Stimulated activated CD8-positive, alpha-beta memory T cell treated with anti-CD3 and anti-CD28 coated beads, Interleukin-2, amount 100 ng/mL, for 1 hour (primary cell): Measurements from ENCODE around the gene IFI30.
A peak's percentile ranks its signal among the peaks of the same experiment; 100 is the strongest.

Experiments
- DNase-seq, 2 donors: peaks; one replicate each; pipeline ENCODE4 v3.0.0-alpha.2; 2020; ENCODE audit warnings: low read depth in 2 of 2

IFI30 gene

DNA sequence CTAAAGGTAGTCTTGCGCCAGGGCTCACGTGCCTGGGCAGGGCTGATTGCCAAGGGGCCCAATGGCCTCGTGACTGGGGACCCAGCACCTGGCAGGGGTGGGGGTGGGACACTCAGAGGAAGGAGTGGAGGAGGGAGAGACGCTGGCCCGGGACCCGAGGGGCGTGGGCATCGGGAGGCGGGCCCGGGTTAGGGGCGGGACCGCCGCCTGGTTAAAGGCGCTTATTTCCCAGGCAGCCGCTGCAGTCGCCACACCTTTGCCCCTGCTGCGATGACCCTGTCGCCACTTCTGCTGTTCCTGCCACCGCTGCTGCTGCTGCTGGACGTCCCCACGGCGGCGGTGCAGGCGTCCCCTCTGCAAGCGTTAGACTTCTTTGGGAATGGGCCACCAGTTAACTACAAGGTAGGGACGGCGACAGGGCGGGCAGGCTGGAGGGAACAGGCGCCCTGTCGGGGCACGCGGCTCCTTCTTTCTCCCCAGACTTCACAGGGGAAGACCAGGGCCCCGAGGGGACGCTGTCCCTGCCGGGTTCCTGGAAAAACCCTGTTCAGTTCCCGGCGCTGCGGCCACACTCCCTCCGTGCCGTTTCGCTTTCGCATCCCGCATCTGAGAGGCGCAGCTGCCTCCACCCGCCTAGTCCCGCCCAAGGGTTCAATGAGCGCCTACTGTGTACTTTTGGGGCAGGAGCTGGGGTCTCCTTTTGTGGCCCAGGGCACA, at the start of gene IFI30:
TSS of gene IFI30 (plus strand) at position 242 of the 717 bp plus-strand sequence. CDS start at position 271, 29 bp downstream.
- DNase-seq, result no peak

DNA sequence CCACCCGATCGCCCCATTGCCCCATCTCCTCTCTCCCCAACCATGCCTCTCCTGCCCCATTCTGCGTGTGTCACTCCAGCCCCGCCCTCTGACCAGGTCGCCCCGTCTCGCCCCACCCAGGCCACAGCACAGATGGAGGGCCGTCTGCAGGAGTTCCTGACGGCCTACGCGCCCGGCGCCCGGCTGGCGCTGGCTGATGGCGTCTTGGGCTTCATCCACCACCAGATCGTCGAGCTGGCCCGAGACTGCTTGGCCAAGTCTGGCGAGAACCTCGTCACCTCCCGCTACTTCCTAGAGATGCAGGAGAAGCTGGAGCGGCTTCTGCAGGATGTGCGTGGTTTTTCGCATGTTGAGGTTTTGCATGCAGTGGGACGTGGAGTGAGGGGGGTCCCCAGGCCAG, 49.8 kb upstream of the IFI30 start:
- DNase-seq, result no peak

GRCh38 chr19:18126097-18126496, 47.5 kb upstream of the IFI30 start:
- no peak for DNase-seq

GRCh38 chr19:18128044-18128443, 45.6 kb upstream of the IFI30 start:
- no peak for DNase-seq

- no peak for DNase-seq
Observed at GRCh38 chr19:18128805-18129204, 44.8 kb upstream of the IFI30 start.

GRCh38 chr19:18130523-18131242, 42.9 kb upstream of the IFI30 start:
- DNase-seq, result no peak

- DNase-seq, result no peak
Observed at GRCh38 chr19:18131841-18132596, 41.6 kb upstream of the IFI30 start.

DNA sequence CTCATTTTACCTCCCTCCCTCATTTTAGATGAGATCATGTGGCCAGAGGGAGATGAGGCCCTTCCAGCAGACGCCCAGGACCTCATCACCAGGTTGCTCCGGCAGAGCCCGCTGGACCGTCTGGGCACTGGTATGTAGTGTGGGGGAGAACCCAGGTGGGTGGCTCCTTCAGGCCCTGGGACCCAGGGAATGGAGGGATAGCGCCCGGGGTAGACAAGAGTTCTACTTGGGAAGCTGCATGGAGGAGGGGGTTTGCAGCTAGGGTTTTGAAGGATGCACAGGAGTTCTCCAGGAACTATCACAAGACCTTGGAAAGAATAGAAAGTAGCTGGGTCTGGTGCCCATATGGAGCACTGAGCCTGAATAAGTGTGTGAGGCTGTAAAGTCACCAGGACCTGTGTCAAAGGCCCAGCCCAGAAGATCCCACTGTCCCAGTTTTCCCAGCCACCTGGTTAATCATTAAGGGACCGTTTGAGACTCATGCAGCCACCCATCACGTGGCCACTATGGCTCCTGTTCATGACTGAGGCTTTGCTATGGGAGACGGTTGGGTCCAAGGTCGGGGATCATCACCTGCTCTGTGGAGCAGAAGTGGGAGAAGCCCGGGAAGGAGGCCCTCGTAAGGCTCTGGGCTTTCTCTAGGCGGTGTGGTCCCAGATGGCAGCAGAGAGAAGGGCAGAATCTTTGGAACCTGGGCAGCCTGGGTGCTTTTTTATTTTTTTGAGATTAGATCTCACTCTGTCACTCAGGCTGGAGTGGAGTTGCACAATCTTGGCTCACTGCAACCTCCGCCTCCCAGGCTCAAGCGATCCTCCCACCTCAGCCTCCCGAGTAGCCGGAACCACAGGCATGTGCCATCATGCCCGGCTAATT, 37.7 kb upstream of the IFI30 start:
- no peak for DNase-seq

DNA sequence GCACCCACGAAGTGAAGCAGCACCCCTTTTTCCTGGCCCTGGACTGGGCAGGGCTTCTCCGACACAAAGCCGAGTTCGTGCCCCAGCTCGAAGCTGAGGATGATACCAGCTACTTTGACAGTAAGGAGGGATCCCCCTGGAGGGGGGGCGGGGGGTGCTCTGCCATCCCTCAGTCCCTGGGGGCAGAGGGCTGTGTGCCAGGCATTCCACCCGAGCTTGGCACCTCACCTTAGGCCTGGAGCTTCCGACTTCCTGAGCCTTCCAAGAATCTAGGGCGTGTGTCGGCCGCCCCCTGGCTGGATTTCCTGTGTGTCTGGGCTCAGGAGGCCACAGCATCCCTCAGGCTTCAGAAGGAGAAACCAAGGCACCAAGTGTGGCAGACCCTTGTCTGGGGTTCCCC, 36.4 kb upstream of the IFI30 start:
- DNase-seq, result no peak

DNA sequence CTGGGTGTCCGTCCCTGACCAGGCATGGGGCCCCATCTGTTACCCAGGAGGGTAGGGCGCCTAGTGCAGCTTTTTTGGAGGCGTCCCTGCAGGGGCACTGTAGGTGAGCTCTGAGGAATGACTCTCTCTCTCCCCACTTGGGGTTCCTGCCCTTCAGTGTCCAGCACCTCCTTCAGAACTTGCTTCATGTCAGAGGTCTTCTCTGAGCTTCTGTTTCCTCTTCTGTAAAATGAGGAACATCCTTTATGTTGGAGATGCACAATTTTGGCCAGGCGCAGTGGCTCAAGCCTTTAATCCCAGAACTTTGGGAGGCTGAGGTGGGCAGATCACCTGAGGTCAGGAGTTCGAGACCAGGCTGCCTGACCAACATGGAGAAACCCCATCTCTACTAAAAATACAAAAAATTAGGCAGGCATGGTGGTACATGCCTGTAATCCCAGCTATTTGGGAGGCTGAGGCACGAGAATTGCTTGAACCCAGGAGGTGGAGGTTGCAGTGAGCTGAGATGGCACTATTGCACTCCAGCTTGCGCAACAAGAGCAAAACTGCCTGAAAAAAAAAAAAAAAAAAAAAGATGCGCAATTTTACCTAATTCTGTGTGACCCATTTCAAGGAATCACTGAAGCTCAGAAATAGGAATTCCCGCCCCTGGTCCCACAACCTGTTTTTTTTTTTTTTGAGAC, 35.8 kb upstream of the IFI30 start:
- DNase-seq, result no peak

DNA sequence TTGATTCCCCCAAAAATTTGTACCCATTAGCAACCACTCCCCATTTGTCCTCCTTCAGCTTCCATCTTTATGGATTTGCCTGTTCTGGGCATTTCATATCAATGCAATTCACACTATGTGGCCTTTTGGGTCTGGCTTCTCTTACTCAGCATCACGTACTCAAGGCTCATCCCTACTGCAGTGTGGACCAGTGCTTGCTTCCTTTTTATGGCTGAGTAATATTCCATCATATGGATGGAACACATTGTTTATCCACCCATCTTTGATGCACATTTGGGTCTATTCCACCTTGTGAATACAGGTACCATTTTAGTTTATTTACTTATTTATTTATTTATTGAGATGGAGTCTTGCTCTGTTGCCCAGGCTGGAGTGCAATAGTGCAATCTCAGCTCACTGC, 33.1 kb upstream of the IFI30 start:
- DNase-seq, result no peak

- no peak for DNase-seq
Observed at GRCh38 chr19:18141031-18141430, 32.6 kb upstream of the IFI30 start.

DNA sequence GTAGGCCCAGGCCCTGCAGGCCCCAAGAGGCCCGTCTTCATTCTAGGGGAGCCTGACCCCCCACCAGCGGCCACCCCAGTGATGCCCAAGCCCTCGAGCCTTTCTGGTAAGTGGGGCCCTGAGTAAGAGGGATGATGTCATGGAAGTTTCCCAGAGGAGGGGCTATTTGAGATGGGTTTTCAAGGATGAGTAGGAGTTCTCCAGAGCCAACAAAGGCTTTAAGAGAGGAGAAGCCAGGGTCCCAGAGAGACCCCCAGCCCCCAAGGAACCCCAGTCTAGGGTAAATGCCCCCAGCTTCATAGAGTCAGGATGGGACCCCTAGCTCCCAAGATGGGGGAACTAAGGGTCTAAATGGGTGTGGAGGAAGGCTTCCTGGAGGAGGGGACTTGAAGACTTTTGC, 29.7 kb upstream of the IFI30 start:
- no peak for DNase-seq

- DNase-seq, result no peak
Observed at GRCh38 chr19:18144361-18144760, 29.3 kb upstream of the IFI30 start.

GRCh38 chr19:18144906-18145305, 28.7 kb upstream of the IFI30 start:
- no peak for DNase-seq

DNA sequence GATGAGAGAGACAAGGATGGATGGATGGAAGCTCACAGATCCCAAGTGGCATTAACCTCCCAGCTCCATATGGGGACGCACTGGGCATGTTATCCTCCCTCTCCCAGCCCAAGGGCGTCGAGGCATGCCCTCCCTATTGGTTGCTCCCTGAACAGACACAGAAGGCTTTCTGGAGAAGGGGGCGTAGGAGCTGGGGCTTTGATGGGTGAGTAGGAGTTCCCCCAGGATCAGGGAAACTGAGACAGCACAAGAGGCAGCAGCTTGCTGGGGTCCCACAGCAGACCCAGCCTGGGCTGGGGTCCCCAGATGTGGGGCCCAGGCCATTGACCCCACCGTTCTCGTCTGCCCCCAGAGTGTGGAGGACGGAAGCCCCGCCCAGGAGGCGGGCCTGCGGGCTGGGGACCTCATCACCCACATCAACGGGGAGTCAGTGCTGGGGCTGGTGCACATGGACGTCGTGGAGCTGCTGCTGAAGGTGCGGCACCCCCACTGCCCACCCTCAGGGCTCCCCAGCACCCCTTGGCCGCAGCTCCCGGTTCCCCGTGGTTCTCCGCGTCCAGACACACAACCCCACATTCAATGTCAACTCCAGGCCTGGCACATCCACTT, 28.1 kb upstream of the IFI30 start:
- DNase-seq, result no peak

DNA sequence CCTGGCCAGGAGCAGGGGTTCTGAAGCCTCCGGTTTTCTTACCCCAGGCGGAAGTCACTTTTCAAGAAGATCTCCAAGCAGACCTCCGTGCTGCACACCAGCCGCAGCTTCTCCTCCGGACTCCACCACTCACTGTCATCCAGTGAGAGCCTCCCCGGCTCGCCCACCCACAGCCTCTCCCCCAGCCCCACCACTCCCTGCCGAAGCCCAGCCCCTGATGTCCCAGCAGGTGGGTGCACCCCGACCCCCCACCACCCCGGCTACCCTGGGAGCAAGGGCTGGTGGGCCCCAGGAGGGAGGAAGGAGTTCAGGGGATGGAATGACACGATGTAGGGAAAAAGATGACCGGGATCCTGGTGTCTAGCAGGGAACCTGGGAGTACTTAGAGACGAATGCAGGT, 26.2 kb upstream of the IFI30 start:
- DNase-seq, result no peak

DNA sequence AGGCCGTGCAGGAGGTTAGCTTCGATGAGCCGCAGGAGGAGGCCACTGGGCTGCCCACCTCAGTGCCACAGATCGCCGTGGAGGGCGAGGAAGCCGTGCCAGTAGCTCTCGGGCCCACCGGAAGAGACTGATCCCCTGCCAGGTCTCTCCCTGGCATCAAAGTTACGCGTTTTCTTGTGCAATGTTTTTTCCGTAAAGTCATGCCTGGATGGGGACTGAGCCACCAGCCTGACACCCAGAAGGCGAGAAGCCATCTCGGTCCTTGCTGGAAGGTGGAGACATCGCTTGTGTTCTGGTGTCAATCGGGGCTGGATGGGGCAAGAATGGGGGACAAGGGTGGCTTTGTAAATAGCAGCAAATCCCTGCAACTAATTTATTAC, 24.0 kb upstream of the IFI30 start:
- no peak for DNase-seq

DNA sequence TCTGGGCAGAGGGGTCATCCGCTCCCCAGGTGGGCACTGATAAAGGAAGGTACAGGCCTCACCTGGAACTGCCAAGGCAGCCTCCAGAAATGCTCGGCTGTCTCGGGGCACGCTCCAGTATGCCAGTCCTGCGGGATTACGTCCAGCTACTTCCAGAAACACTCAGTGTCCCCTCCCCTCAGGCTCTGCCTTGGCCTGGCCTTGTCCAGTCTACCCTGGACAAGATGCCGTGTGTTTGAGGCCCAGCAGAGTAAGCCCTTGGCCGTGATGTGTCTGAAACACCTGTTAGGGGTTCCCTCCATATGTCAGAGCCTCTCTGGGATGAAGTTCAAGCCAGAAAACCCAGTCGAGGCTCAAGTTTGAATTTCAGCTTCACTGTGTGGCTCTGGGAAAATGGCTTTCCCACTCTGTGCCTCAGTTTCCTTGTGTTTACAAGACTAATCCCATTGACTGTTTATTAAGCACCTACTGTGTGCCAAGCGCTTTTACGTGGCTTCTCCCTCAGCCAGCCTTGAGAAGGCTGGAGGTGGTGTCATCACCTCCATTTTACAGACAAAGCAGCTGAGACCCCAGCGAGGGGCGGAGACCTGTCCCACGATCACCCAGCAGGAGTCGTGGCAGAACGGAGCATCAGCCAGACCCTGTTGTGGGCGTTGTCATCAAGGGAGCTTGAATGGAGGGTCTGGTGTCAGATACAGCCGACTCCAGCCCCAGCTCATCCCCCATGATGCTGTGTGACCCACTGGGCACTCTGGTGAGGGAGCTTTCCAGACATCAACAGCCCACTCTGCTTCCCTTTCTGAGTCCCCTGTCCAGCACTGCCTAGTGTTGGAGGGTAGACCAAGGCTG, 22.6 kb upstream of the IFI30 start:
- DNase-seq, result no peak

DNA sequence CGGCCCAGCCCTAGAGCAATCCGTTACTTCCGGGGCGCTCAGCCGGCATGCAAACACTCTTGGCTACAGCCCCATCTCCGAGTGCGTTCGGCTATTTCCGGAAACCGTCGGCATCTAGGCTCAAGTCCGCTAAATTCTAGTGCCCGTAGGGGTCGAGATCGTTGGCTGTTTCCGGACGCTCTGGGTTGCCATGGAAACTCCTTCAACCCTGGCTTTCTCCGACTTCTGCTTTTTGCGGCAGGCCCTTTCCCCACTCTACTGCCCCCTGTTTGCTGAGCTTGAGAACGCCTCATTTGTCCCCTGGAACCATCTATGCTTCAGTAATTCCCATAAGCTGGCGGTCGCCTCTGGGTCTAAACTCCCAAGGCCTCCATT, 21.2 kb upstream of the IFI30 start:
- DNase-seq, result peak; percentile 93 to 94
